GM23338 (cell line): Measurements from ENCODE around the gene TIMM29. TPM values are rescaled to one million over a fixed set of nuclear protein-coding genes. Genes with fewer than 3 reads are reported as not detected.

Experiments used
- ATAC-seq: fragments of 200-7000 bp; cut with Tn5 transposase; 3 replicates; pipeline ENCODE4 v1.9.1; 2020
- DNase-seq: peaks from one replicate; pipeline ENCODE4 v3.0.0-alpha.2; 2015; ENCODE audit warnings: low spot score
- H2AFZ ChIP-seq: fragments of 200-600 bp; sonication (generic); 2 replicates; pipeline ENCODE4 v1.8.0; 2016; ENCODE audit warnings: antibody characterized with exemption, mild to moderate bottlenecking, moderate library complexity
- H3F3A ChIP-seq: fragments of 200-600 bp; sonication (generic); replicated peaks from 2 replicates; pipeline ENCODE4 v1.8.0; 2017; ENCODE audit warnings: antibody characterized with exemption, mixed run types, low read depth
- H3K27ac ChIP-seq: fragments of 200-600 bp; sonication (generic); 2 replicates; pipeline ENCODE4 v1.6.1; 2016; ENCODE audit warnings: low read depth
- H3K27me3 ChIP-seq: fragments of 200-600 bp; sonication (generic); 2 replicates; pipeline ENCODE4 v1.8.0; 2016; ENCODE audit warnings: mild to moderate bottlenecking, mixed run types, moderate library complexity; ENCODE audit not compliant: insufficient read depth
- H3K36me3 ChIP-seq: fragments of 200-600 bp; sonication (generic); 2 replicates; pipeline ENCODE4 v1.8.0; 2016; ENCODE audit warnings: mild to moderate bottlenecking; ENCODE audit not compliant: insufficient read depth
- H3K4me1 ChIP-seq: fragments of 200-600 bp; sonication (generic); 2 replicates; pipeline ENCODE4 v1.8.0; 2016; ENCODE audit warnings: mild to moderate bottlenecking, moderate library complexity; ENCODE audit not compliant: insufficient read depth
- H3K4me2 ChIP-seq: fragments of 200-600 bp; sonication (generic); 2 replicates; pipeline ENCODE4 v1.7.1; 2017; ENCODE audit warnings: mixed run types
- H3K4me3 ChIP-seq: fragments of 200-600 bp; sonication (generic); 2 replicates; pipeline ENCODE4 v1.6.1; 2016; ENCODE audit warnings: mixed run types
- H3K79me2 ChIP-seq: fragments of 200-600 bp; sonication (generic); replicated peaks from 2 replicates; pipeline ENCODE4 v1.8.0; 2017; ENCODE audit warnings: mild to moderate bottlenecking; ENCODE audit not compliant: insufficient read depth
- H3K9me2 ChIP-seq: fragments of 200-600 bp; sonication (generic); 2 replicates; pipeline ENCODE4 v1.8.0; 2017; ENCODE audit not compliant: insufficient read depth
- H4K20me1 ChIP-seq: fragments of 200-600 bp; sonication (generic); replicated peaks from 2 replicates; pipeline ENCODE4 v1.8.0; 2017; ENCODE audit warnings: mild to moderate bottlenecking; ENCODE audit not compliant: insufficient read depth
- H3K27ac Mint-ChIP-seq: 2 replicates; pipeline ENCODE4 v1.8.0; 2020; ENCODE audit warnings: inconsistent platforms, mild to moderate bottlenecking, moderate library complexity, mixed read lengths
- H3K27me3 Mint-ChIP-seq: 3 replicates; pipeline ENCODE4 v1.8.0; 2022; ENCODE audit warnings: low read depth, mild to moderate bottlenecking, moderate library complexity, mixed read lengths, inconsistent platforms; ENCODE audit not compliant: insufficient read depth, poor library complexity
- H3K36me3 Mint-ChIP-seq: 3 replicates; pipeline ENCODE4 v1.8.0; 2021; ENCODE audit warnings: low read depth, mild to moderate bottlenecking, inconsistent platforms, moderate library complexity, mixed read lengths
- H3K4me1 Mint-ChIP-seq: 3 replicates; pipeline ENCODE4 v1.8.0; 2020; ENCODE audit warnings: mild to moderate bottlenecking, inconsistent platforms, mixed read lengths
- H3K4me3 Mint-ChIP-seq: 3 replicates; pipeline ENCODE4 v1.8.0; 2021; ENCODE audit warnings: moderate library complexity, mild to moderate bottlenecking, inconsistent platforms, mixed read lengths
- H3K9me3 Mint-ChIP-seq: 3 replicates; pipeline ENCODE4 v1.8.0; 2020; ENCODE audit warnings: moderate library complexity, mild to moderate bottlenecking, inconsistent platforms, mixed read lengths
- CREB1 ChIP-seq: fragments of 250-450 bp; sonication (Bioruptor Pico); IDR thresholded peaks from 2 replicates; pipeline ENCODE4 v1.5.0; 2020; ENCODE audit warnings: low read depth, mild to moderate bottlenecking, moderate library complexity
- EZH2 ChIP-seq: fragments of 200-600 bp; sonication (generic); IDR thresholded peaks from one replicate; pipeline ENCODE4 v1.8.0; 2017; ENCODE audit warnings: antibody characterized with exemption, mild to moderate bottlenecking, low read depth; ENCODE audit not compliant: unreplicated experiment
- EZH2phosphoT487 ChIP-seq: fragments of 200-600 bp; sonication (generic); IDR thresholded peaks from one replicate; pipeline ENCODE4 v1.8.1; 2018; ENCODE audit warnings: antibody characterized with exemption; ENCODE audit not compliant: unreplicated experiment
- JUNB ChIP-seq: IDR thresholded peaks from one replicate; pipeline ENCODE4 v1.6.1; 2016; ENCODE audit warnings: antibody characterized with exemption; ENCODE audit not compliant: unreplicated experiment
- NANOG ChIP-seq: IDR thresholded peaks from 2 replicates; pipeline ENCODE4 v1.6.1; 2016; ENCODE audit warnings: antibody characterized with exemption, borderline replicate concordance
- POLR2AphosphoS5 ChIP-seq: IDR thresholded peaks from 2 replicates; pipeline ENCODE4 v1.6.1; 2016; ENCODE audit warnings: antibody characterized with exemption, low read depth
- STAT1 ChIP-seq: IDR thresholded peaks from one replicate; pipeline ENCODE4 v1.6.1; 2016; ENCODE audit warnings: antibody characterized with exemption; ENCODE audit not compliant: unreplicated experiment
- ZNF114 ChIP-seq: fragments of 250-450 bp; sonication (Bioruptor Pico); IDR thresholded peaks from 2 replicates; pipeline ENCODE4 v1.5.0; 2020; ENCODE audit warnings: mild to moderate bottlenecking, moderate library complexity
- ZNF331 ChIP-seq: fragments of 250-450 bp; sonication (Bioruptor Pico); IDR thresholded peaks from 2 replicates; pipeline ENCODE4 v1.5.0; 2020; ENCODE audit warnings: low read depth, mild to moderate bottlenecking, moderate library complexity
- polyA plus RNA-seq: library from polyadenylated mRNA; unstranded; fragments of >200 nt; fragmentation: Nextera tagmentation; extraction: Ambion mirVana; gene quantifications from 2 replicates; pipeline ENCODE4 v1.2.1, GENCODE V29; 2016
- total RNA-seq: library from RNA; depleted of rRNA; stranded (reverse); fragments of >200 nt; shearing (Covaris generic); gene quantifications from 2 replicates; pipeline ENCODE4 v1.2.3, GENCODE V29; 2014
- TF ChIP-seq, protein P1 (sequence below): fragments of 250-450 bp; sonication (Bioruptor Pico); IDR thresholded peaks from 2 replicates; pipeline ENCODE4 v1.5.0; 2020; ENCODE audit warnings: mild to moderate bottlenecking, moderate library complexity
- TF ChIP-seq, protein P2 (sequence below), 2 experiments: fragments of 200-600 bp in 1 of 2; sonication (generic) in 1 of 2; conservative IDR thresholded peaks; 2 replicates each; pipeline versions ENCODE4 v1.5.1 to v1.6.1; 2016 to 2017; ENCODE audit warnings: antibody characterized with exemption in 2 of 2, low read depth in 2 of 2, mild to moderate bottlenecking in 2 of 2, moderate library complexity in 1 of 2
- TF ChIP-seq, protein P3 (sequence below): IDR thresholded peaks from one replicate; pipeline ENCODE4 v1.6.1; 2018; ENCODE audit warnings: antibody characterized with exemption; ENCODE audit not compliant: unreplicated experiment
- TF ChIP-seq, protein P4 (sequence below): IDR thresholded peaks from 2 replicates; pipeline ENCODE4 v1.6.1; 2016; ENCODE audit warnings: antibody characterized with exemption

Gene TIMM29
- total and polyA plus RNA-seq, 2 experiments from 2014 or later, result 24.1 to 60.7 TPM

DNA sequence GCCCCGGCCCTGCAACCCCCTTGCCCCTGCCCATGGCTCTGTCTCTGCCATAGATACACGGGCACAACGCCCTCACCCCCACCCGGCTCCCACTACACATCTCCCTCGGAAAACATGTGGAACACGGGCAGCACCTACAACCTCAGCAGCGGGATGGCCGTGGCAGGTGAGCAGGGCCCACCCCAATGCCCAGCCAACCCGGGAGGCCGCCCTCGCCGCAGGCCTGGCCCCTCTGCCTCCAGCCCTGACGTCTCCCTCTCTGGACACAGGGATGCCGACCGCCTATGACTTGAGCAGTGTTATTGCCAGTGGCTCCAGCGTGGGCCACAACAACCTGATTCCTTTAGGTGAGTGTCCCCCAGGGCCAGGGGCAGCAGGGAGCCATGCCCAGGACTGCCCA lies 7.8 kb upstream of the TIMM29 start:
- H3K27me3 ChIP-seq, result no peaks in the 10 kb centered on the region
- no peaks in the 10 kb centered on the region for H4K20me1 ChIP-seq
- no peak overlapping the region for H2AFZ ChIP-seq
- TF ChIP-seq, protein P1, sequence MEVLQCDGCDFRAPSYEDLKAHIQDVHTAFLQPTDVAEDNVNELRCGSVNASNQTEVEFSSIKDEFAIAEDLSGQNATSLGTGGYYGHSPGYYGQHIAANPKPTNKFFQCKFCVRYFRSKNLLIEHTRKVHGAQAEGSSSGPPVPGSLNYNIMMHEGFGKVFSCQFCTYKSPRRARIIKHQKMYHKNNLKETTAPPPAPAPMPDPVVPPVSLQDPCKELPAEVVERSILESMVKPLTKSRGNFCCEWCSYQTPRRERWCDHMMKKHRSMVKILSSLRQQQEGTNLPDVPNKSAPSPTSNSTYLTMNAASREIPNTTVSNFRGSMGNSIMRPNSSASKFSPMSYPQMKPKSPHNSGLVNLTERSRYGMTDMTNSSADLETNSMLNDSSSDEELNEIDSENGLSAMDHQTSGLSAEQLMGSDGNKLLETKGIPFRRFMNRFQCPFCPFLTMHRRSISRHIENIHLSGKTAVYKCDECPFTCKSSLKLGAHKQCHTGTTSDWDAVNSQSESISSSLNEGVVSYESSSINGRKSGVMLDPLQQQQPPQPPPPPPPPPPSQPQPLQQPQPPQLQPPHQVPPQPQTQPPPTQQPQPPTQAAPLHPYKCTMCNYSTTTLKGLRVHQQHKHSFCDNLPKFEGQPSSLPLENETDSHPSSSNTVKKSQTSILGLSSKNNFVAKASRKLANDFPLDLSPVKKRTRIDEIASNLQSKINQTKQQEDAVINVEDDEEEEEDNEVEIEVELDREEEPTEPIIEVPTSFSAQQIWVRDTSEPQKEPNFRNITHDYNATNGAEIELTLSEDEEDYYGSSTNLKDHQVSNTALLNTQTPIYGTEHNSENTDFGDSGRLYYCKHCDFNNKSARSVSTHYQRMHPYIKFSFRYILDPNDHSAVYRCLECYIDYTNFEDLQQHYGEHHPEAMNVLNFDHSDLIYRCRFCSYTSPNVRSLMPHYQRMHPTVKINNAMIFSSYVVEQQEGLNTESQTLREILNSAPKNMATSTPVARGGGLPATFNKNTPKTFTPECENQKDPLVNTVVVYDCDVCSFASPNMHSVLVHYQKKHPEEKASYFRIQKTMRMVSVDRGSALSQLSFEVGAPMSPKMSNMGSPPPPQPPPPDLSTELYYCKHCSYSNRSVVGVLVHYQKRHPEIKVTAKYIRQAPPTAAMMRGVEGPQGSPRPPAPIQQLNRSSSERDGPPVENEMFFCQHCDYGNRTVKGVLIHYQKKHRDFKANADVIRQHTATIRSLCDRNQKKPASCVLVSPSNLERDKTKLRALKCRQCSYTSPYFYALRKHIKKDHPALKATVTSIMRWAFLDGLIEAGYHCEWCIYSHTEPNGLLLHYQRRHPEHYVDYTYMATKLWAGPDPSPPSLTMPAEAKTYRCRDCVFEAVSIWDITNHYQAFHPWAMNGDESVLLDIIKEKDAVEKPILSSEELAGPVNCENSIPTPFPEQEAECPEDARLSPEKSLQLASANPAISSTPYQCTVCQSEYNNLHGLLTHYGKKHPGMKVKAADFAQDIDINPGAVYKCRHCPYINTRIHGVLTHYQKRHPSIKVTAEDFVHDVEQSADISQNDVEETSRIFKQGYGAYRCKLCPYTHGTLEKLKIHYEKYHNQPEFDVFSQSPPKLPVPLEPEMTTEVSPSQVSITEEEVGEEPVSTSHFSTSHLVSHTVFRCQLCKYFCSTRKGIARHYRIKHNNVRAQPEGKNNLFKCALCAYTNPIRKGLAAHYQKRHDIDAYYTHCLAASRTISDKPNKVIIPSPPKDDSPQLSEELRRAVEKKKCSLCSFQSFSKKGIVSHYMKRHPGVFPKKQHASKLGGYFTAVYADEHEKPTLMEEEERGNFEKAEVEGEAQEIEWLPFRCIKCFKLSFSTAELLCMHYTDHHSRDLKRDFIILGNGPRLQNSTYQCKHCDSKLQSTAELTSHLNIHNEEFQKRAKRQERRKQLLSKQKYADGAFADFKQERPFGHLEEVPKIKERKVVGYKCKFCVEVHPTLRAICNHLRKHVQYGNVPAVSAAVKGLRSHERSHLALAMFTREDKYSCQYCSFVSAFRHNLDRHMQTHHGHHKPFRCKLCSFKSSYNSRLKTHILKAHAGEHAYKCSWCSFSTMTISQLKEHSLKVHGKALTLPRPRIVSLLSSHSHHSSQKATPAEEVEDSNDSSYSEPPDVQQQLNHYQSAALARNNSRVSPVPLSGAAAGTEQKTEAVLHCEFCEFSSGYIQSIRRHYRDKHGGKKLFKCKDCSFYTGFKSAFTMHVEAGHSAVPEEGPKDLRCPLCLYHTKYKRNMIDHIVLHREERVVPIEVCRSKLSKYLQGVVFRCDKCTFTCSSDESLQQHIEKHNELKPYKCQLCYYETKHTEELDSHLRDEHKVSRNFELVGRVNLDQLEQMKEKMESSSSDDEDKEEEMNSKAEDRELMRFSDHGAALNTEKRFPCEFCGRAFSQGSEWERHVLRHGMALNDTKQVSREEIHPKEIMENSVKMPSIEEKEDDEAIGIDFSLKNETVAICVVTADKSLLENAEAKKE (CRISPR knock-in tag), result no peak
- TF ChIP-seq, protein P2, sequence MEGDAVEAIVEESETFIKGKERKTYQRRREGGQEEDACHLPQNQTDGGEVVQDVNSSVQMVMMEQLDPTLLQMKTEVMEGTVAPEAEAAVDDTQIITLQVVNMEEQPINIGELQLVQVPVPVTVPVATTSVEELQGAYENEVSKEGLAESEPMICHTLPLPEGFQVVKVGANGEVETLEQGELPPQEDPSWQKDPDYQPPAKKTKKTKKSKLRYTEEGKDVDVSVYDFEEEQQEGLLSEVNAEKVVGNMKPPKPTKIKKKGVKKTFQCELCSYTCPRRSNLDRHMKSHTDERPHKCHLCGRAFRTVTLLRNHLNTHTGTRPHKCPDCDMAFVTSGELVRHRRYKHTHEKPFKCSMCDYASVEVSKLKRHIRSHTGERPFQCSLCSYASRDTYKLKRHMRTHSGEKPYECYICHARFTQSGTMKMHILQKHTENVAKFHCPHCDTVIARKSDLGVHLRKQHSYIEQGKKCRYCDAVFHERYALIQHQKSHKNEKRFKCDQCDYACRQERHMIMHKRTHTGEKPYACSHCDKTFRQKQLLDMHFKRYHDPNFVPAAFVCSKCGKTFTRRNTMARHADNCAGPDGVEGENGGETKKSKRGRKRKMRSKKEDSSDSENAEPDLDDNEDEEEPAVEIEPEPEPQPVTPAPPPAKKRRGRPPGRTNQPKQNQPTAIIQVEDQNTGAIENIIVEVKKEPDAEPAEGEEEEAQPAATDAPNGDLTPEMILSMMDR (conservative IDR thresholded peaks at IDR 0.05; ENCODE audit: low read depth in 2 of 2), result no peak
- TF ChIP-seq JUNB, result no peak
- TF ChIP-seq EZH2, result no peak
- TF ChIP-seq CREB1 (CRISPR knock-in tag), result no peak
- TF ChIP-seq, protein P3, sequence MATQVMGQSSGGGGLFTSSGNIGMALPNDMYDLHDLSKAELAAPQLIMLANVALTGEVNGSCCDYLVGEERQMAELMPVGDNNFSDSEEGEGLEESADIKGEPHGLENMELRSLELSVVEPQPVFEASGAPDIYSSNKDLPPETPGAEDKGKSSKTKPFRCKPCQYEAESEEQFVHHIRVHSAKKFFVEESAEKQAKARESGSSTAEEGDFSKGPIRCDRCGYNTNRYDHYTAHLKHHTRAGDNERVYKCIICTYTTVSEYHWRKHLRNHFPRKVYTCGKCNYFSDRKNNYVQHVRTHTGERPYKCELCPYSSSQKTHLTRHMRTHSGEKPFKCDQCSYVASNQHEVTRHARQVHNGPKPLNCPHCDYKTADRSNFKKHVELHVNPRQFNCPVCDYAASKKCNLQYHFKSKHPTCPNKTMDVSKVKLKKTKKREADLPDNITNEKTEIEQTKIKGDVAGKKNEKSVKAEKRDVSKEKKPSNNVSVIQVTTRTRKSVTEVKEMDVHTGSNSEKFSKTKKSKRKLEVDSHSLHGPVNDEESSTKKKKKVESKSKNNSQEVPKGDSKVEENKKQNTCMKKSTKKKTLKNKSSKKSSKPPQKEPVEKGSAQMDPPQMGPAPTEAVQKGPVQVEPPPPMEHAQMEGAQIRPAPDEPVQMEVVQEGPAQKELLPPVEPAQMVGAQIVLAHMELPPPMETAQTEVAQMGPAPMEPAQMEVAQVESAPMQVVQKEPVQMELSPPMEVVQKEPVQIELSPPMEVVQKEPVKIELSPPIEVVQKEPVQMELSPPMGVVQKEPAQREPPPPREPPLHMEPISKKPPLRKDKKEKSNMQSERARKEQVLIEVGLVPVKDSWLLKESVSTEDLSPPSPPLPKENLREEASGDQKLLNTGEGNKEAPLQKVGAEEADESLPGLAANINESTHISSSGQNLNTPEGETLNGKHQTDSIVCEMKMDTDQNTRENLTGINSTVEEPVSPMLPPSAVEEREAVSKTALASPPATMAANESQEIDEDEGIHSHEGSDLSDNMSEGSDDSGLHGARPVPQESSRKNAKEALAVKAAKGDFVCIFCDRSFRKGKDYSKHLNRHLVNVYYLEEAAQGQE, result no peak
- TF ChIP-seq POLR2AphosphoS5, result no peak
- TF ChIP-seq NANOG, result no peak
- no peak for TF ChIP-seq EZH2phosphoT487
- TF ChIP-seq, protein P4, sequence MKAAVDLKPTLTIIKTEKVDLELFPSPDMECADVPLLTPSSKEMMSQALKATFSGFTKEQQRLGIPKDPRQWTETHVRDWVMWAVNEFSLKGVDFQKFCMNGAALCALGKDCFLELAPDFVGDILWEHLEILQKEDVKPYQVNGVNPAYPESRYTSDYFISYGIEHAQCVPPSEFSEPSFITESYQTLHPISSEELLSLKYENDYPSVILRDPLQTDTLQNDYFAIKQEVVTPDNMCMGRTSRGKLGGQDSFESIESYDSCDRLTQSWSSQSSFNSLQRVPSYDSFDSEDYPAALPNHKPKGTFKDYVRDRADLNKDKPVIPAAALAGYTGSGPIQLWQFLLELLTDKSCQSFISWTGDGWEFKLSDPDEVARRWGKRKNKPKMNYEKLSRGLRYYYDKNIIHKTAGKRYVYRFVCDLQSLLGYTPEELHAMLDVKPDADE, result no peak
- TF ChIP-seq ZNF114 (CRISPR knock-in tag), result no peak
- TF ChIP-seq ZNF331 (CRISPR knock-in tag), result no peak
- TF ChIP-seq STAT1, result no peak
- no peaks in the 10 kb centered on the region for H3K79me2 ChIP-seq
- peaks cover 13% of the 10 kb centered on the region; the same call in 1 of the 2 replicates for H3F3A ChIP-seq
- no peaks in the 10 kb centered on the region for H3K36me3 ChIP-seq
- no peak for ATAC-seq
- Mint-ChIP-seq H3K27me3 (peaks cover 26% of the 10 kb centered on the region), H3K27ac (no peak overlapping the region), H3K4me1 (no peaks in the 10 kb centered on the region; the same call in 2 of the 3 replicates), H3K9me3 (no peaks in the 10 kb centered on the region), H3K4me3 (no peak overlapping the region), H3K36me3 (peaks cover 52% of the 10 kb centered on the region)
- no peak overlapping the region for H3K4me2 ChIP-seq
- no peak for DNase-seq
- no peaks in the 10 kb centered on the region for H3K4me1 ChIP-seq
- H3K27ac ChIP-seq, result no peak overlapping the region
- no peaks in the 10 kb centered on the region for H3K9me2 ChIP-seq
- no peak overlapping the region for H3K4me3 ChIP-seq
